IMR-90 (cell line): ENCODE results near the gene RPL12. TPM values are rescaled to one million over a fixed set of nuclear protein-coding genes. Genes with fewer than 3 reads are reported as not detected.

Experiments
- ATAC-seq: fragments of 200-7000 bp; cut with Tn5 transposase; 2 replicates; pipeline ENCODE4 v1.9.1; 2020; ENCODE audit warnings: low read depth, mild to moderate bottlenecking, moderate library complexity
- BruUV-seq: library from RNA; stranded (reverse); fragments of 400-500 nt; replicated peaks from 2 replicates; lab custom pipeline; 2021; lab: Mats Ljungman, UMichigan
- CTCF ChIA-PET: fragments of 300-600 bp; formaldehyde crosslinking; extraction: SDS; loops from one replicate; lab custom pipeline; 2021; ENCODE audit warnings: antibody characterized with exemption; lab: Yijun Ruan, JAX
- POLR2A ChIA-PET: fragments of 300-600 bp; sonication (Branson Sonifier 250); formaldehyde crosslinking; loops from one replicate; lab custom pipeline; 2022; ENCODE audit warnings: antibody characterized with exemption; ENCODE audit not compliant: unreplicated experiment; lab: Charles Lee
- DNase-seq: peaks from one replicate; pipeline ENCODE4 v3.0.0; 2013
- H2AFZ ChIP-seq: replicated peaks from 2 replicates; pipeline ENCODE3; 2013; ENCODE audit warnings: low read length, mild to moderate bottlenecking; ENCODE audit not compliant: poor library complexity
- H2AK5ac ChIP-seq: 2 replicates; pipeline ENCODE4 v1.6.1; 2013; ENCODE audit warnings: low read depth, low read length, inconsistent platforms
- H2AK9ac ChIP-seq: replicated peaks from 2 replicates; pipeline ENCODE3; 2013; ENCODE audit warnings: mild to moderate bottlenecking, low read depth, low read length, moderate library complexity; ENCODE audit not compliant: poor library complexity
- H2BK120ac ChIP-seq: 2 replicates; pipeline ENCODE4 v1.6.1; 2013; ENCODE audit warnings: low read depth, low read length, inconsistent platforms
- H2BK15ac ChIP-seq: 3 replicates; pipeline ENCODE4 v1.6.1; 2013; ENCODE audit warnings: low read depth, low read length, inconsistent platforms
- H2BK20ac ChIP-seq: 2 replicates; pipeline ENCODE4 v1.6.1; 2013; ENCODE audit warnings: low read depth, mild to moderate bottlenecking, inconsistent platforms, low read length, moderate library complexity
- H2BK5ac ChIP-seq: 2 replicates; pipeline ENCODE4 v1.6.1; 2013; ENCODE audit warnings: mild to moderate bottlenecking, low read depth, low read length, inconsistent platforms; ENCODE audit not compliant: poor library complexity, severe bottlenecking
- H3K14ac ChIP-seq: replicated peaks from 2 replicates; pipeline ENCODE4 v1.6.1; 2013; ENCODE audit warnings: low read depth, low read length, inconsistent platforms
- H3K18ac ChIP-seq: 2 replicates; pipeline ENCODE4 v1.6.1; 2013; ENCODE audit warnings: low read depth, low read length, control low read depth
- H3K23ac ChIP-seq: 2 replicates; pipeline ENCODE4 v1.6.1; 2013; ENCODE audit warnings: low read depth, low read length, inconsistent platforms
- H3K27ac ChIP-seq: 2 replicates; pipeline ENCODE4 v1.5.1; 2013; ENCODE audit warnings: mild to moderate bottlenecking, control low read depth, low read length; ENCODE audit not compliant: insufficient read depth
- H3K27me3 ChIP-seq: 2 replicates; pipeline ENCODE4 v1.6.1; 2013; ENCODE audit warnings: low read length; ENCODE audit not compliant: control insufficient read depth, insufficient read depth
- H3K36me3 ChIP-seq: 2 replicates; pipeline ENCODE4 v1.6.1; 2013; ENCODE audit warnings: low read length, mixed read lengths; ENCODE audit not compliant: control insufficient read depth, insufficient read depth
- H3K4ac ChIP-seq: 2 replicates; pipeline ENCODE4 v1.6.1; 2013; ENCODE audit warnings: low read depth, low read length, inconsistent platforms
- H3K4me1 ChIP-seq: 2 replicates; pipeline ENCODE4 v1.6.1; 2013; ENCODE audit warnings: low read length, mixed read lengths; ENCODE audit not compliant: control insufficient read depth, insufficient read depth
- H3K4me2 ChIP-seq: 2 replicates; pipeline ENCODE4 v1.6.1; 2013; ENCODE audit warnings: low read depth, mild to moderate bottlenecking, control low read depth, low read length, moderate library complexity
- H3K4me3 ChIP-seq: 2 replicates; pipeline ENCODE4 v1.5.1; 2013; ENCODE audit warnings: low read depth, mild to moderate bottlenecking, control low read depth, low read length, moderate library complexity; ENCODE audit not compliant: insufficient read depth
- H3K56ac ChIP-seq: 2 replicates; pipeline ENCODE4 v1.6.1; 2013; ENCODE audit warnings: low read length, inconsistent platforms; ENCODE audit not compliant: insufficient read depth; ENCODE audit errors: extremely low read depth
- H3K79me1 ChIP-seq, 2 experiments: 2 replicates each; pipeline ENCODE4 v1.6.1; 2013; ENCODE audit warnings: low read length in 2 of 2, inconsistent platforms in 1 of 2, low read depth in 1 of 2
- H3K9ac ChIP-seq: 2 replicates; pipeline ENCODE4 v1.6.1; 2013; ENCODE audit warnings: low read depth, low read length, control low read depth
- H3K9me1 ChIP-seq: 2 replicates; pipeline ENCODE4 v1.6.1; 2013; ENCODE audit warnings: low read length, inconsistent platforms; ENCODE audit not compliant: insufficient read depth
- H3K9me3 ChIP-seq: 2 replicates; pipeline ENCODE4 v1.6.1; 2013; ENCODE audit warnings: low read length; ENCODE audit not compliant: control insufficient read depth, insufficient read depth
- H4K20me1 ChIP-seq: 2 replicates; pipeline ENCODE4 v1.6.1; 2013; ENCODE audit warnings: low read length, inconsistent platforms; ENCODE audit not compliant: insufficient read depth
- H4K5ac ChIP-seq: 2 replicates; pipeline ENCODE4 v1.6.1; 2013; ENCODE audit warnings: mild to moderate bottlenecking, low read depth, low read length, control low read depth
- H4K8ac ChIP-seq, 2 experiments: 2 replicates each; pipeline ENCODE4 v1.6.1; 2013; ENCODE audit warnings: low read depth in 2 of 2, low read length in 2 of 2, control low read depth in 1 of 2, inconsistent platforms in 1 of 2
- H4K91ac ChIP-seq: 2 replicates; pipeline ENCODE4 v1.6.1; 2013; ENCODE audit warnings: low read depth, low read length, inconsistent platforms; ENCODE audit not compliant: insufficient read depth
- BHLHE40 ChIP-seq: fragments of 150-350 bp; IDR thresholded peaks from 2 replicates; pipeline ENCODE4 v1.6.1; 2016; ENCODE audit warnings: mild to moderate bottlenecking, low read depth, low read length
- CEBPB ChIP-seq: IDR thresholded peaks from 2 replicates; pipeline ENCODE4 v1.6.1; 2012; ENCODE audit warnings: low read depth, low read length, improper control_type of control experiment
- CHD1 ChIP-seq: IDR thresholded peaks from 2 replicates; pipeline ENCODE4 v1.6.1; 2012; ENCODE audit warnings: low read depth, low read length, improper control_type of control experiment
- ELK1 ChIP-seq: fragments of 150-350 bp; IDR thresholded peaks from 2 replicates; pipeline ENCODE4 v1.6.1; 2016; ENCODE audit warnings: low read depth, mild to moderate bottlenecking, low read length, moderate library complexity, borderline replicate concordance
- FOS ChIP-seq: fragments of 150-350 bp; IDR thresholded peaks from 2 replicates; pipeline ENCODE4 v1.6.1; 2016; ENCODE audit warnings: low read depth, low read length
- MAFK ChIP-seq: IDR thresholded peaks from 2 replicates; pipeline ENCODE4 v1.6.1; 2012; ENCODE audit warnings: low read depth, low read length, improper control_type of control experiment
- MAZ ChIP-seq: IDR thresholded peaks from 2 replicates; pipeline ENCODE4 v1.6.1; 2012; ENCODE audit warnings: low read depth, mild to moderate bottlenecking, low read length, improper control_type of control experiment, moderate library complexity, borderline replicate concordance
- MXI1 ChIP-seq: IDR thresholded peaks from 2 replicates; pipeline ENCODE4 v1.6.1; 2012; ENCODE audit warnings: low read depth, mild to moderate bottlenecking, low read length, moderate library complexity, borderline replicate concordance
- NFE2L2 ChIP-seq: fragments of 150-350 bp; IDR thresholded peaks from 2 replicates; pipeline ENCODE4 v1.6.1; 2016; ENCODE audit warnings: low read depth, mild to moderate bottlenecking, low read length
- POLR2A ChIP-seq: IDR thresholded peaks from 2 replicates; pipeline ENCODE4 v1.6.1; 2012; ENCODE audit warnings: mild to moderate bottlenecking, low read depth, low read length
- RAD21 ChIP-seq: IDR thresholded peaks from 2 replicates; pipeline ENCODE4 v1.6.1; 2012; ENCODE audit warnings: low read length, improper control_type of control experiment
- RCOR1 ChIP-seq: IDR thresholded peaks from 2 replicates; pipeline ENCODE4 v1.6.1; 2012; ENCODE audit warnings: mild to moderate bottlenecking, low read length, improper control_type of control experiment; ENCODE audit not compliant: insufficient replicate concordance
- RFX5 ChIP-seq: IDR thresholded peaks from 2 replicates; pipeline ENCODE4 v1.8.0; 2012; ENCODE audit warnings: low read depth, mild to moderate bottlenecking, low read length, moderate library complexity
- SMC3 ChIP-seq: fragments of 150-350 bp; IDR thresholded peaks from 2 replicates; pipeline ENCODE4 v1.6.1; 2016; ENCODE audit warnings: low read depth, mild to moderate bottlenecking, antibody characterized with exemption, low read length, moderate library complexity
- USF2 ChIP-seq: fragments of 150-350 bp; IDR thresholded peaks from 2 replicates; pipeline ENCODE4 v1.6.1; 2017; ENCODE audit warnings: mild to moderate bottlenecking, antibody characterized with exemption, low read length, low read depth
- WGBS, 2 experiments: methylation state at CpG; one replicate each; pipeline versions ENCODE4 v1.1.5 to v1.1.7; 2013; ENCODE audit warnings: missing lambda C conversion rate in 2 of 2; ENCODE audit not compliant: insufficient read length in 1 of 2; ENCODE audit errors: extremely low coverage in 2 of 2; 5-methylcytosine and 5-hydroxymethylcytosine counted together
- dilution Hi-C: fragments of 300-500 bp; cut with HindIII; formaldehyde crosslinking; loops from one replicate; pipeline ENCODE4 v1.14.3; 2018; ENCODE audit warnings: low sequenced_read_pairs; ENCODE audit not compliant: unreplicated experiment
- in situ Hi-C: fragments of 300-500 bp; cut with MboI; formaldehyde crosslinking; loops from 3 replicates; pipeline ENCODE4 v1.14.3; 2019; ENCODE audit warnings: low sequenced_read_pairs, inconsistent platforms, mixed read lengths
- intact Hi-C: fragments of 100-400 bp; cut with micrococcal nuclease; formaldehyde crosslinking; loops from 2 replicates; pipeline ENCODE4 v1.10.0; 2022
- polyA plus RNA-seq, 3 experiments: library from polyadenylated mRNA; depleted of rRNA; stranded (reverse); fragments of >200 nt; gene quantifications; 2 replicates each; pipeline ENCODE4 v1.2.3, GENCODE V29; 2012; ENCODE audit warnings: low replicate concordance in 1 of 3
- total RNA-seq: library from RNA; depleted of rRNA; stranded (reverse); fragments of >200 nt; gene quantifications from 2 replicates; pipeline ENCODE4 v1.2.3, GENCODE V29; 2012
- TF ChIP-seq, protein P1 (sequence below): conservative IDR thresholded peaks from 2 replicates; pipeline ENCODE4 v1.5.1; 2012; ENCODE audit warnings: mild to moderate bottlenecking, low read depth, low read length, improper control_type of control experiment

The RPL12 gene
- total and polyA plus RNA-seq, 2 of the 4 experiments (the other 2 are of a cell fraction) = 1,864 to 2,379 TPM

DNA sequence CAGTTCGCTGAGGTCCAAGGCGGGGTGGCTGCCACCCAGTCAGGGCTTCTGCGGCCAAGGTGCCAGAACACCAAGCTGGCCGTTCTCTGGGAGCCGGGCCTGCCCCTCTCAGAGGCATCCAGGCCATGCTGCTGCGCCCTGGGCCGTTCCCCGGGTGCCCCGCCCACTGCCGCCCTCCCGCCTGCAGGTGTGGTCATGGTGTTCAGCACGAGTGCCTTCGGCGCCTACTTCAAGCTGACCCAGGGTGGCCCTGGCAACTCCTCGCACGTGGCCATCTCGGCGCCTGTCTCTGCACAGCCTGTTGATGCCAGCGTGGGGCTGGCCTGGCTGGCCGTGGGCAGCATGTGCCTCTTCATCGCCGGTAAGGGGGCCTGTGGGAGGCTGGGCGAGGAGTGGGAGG, 46.6 kb downstream of the RPL12 start:
- ChIA-PET CTCF (interaction anchor here (1.1 kb wide), 1 partner anchor 8 kb away, joined by 3 read pairs; the partner anchor contains the start of gene SLC2A8), POLR2A (no interaction called here)
- Histone ChIP-seq H4K5ac (no peak overlapping the region), H3K9me3 (no peaks in the 10 kb centered on the region), H3K14ac (no peak overlapping the region), H3K4me2 (no peak overlapping the region), H2BK120ac (no peak overlapping the region), H4K20me1 (no peaks in the 10 kb centered on the region), H3K4me3 (no peak overlapping the region), H3K18ac (no peak overlapping the region), H3K27ac (no peak overlapping the region), H4K91ac (no peak overlapping the region), H3K9ac (no peak overlapping the region), H3K27me3 (no peaks in the 10 kb centered on the region), H3K79me1 (no peaks in the 10 kb centered on the region), H2BK5ac (no peak overlapping the region), H2AK5ac (no peak overlapping the region), H3K4ac (no peak overlapping the region), H3K9me1 (peaks cover 6% of the 10 kb centered on the region; the same call in 1 of the 2 replicates), H2AK9ac (no peak overlapping the region), H3K36me3 (peaks cover 8% of the 10 kb centered on the region; the same call in 1 of the 2 replicates), H3K56ac (no peak overlapping the region), H2AFZ (no peak overlapping the region), H2BK15ac (no peak overlapping the region), H2BK20ac (no peak overlapping the region), H3K4me1 (no peaks in the 10 kb centered on the region), H4K8ac (no peak overlapping the region), H3K23ac (no peak overlapping the region)
- WGBS, 2 experiments = 95% methylated on average over 6 of the region's 23 CpGs; no CpG with 5 or more reads in 1 of the 2 experiments
- intact Hi-C loops (no loop called here), dilution Hi-C loops (no loop called here), in situ Hi-C loops (no loop called here)
- TF ChIP-seq FOS = no peak
- TF ChIP-seq RFX5 = no peak
- no peak for TF ChIP-seq RAD21
- no peak for TF ChIP-seq SMC3
- no peak for TF ChIP-seq CEBPB
- TF ChIP-seq, protein P1, sequence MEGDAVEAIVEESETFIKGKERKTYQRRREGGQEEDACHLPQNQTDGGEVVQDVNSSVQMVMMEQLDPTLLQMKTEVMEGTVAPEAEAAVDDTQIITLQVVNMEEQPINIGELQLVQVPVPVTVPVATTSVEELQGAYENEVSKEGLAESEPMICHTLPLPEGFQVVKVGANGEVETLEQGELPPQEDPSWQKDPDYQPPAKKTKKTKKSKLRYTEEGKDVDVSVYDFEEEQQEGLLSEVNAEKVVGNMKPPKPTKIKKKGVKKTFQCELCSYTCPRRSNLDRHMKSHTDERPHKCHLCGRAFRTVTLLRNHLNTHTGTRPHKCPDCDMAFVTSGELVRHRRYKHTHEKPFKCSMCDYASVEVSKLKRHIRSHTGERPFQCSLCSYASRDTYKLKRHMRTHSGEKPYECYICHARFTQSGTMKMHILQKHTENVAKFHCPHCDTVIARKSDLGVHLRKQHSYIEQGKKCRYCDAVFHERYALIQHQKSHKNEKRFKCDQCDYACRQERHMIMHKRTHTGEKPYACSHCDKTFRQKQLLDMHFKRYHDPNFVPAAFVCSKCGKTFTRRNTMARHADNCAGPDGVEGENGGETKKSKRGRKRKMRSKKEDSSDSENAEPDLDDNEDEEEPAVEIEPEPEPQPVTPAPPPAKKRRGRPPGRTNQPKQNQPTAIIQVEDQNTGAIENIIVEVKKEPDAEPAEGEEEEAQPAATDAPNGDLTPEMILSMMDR = no peak
- no peak for TF ChIP-seq MXI1
- no peak for TF ChIP-seq USF2
- no peak for TF ChIP-seq RCOR1
- no peak for TF ChIP-seq MAFK
- no peak for TF ChIP-seq MAZ
- TF ChIP-seq CHD1 = no peak
- no peak for TF ChIP-seq ELK1
- TF ChIP-seq POLR2A = no peak
- TF ChIP-seq BHLHE40 = no peak
- no peak for TF ChIP-seq NFE2L2
- no peak for DNase-seq
- ATAC-seq = no peak
- no TSS peak for BruUV-seq
